Psoas muscle (tissue), 8 donors: ENCODE results near the gene PLEKHN1. TPM values are rescaled to one million over a fixed set of nuclear protein-coding genes. Genes with fewer than 3 reads are reported as not detected.

Experiments
- ATAC-seq, 4 donors: fragments of 200-7000 bp; cut with Tn5 transposase; one replicate each; pipeline ENCODE4 v1.9.1; 2020; ENCODE audit warnings: moderate library complexity in 3 of 4, mild to moderate bottlenecking in 2 of 4
- DNase-seq, 2 donors: peaks; one replicate each; pipeline ENCODE4 v3.0.0-alpha.2; 2020
- H3K27ac ChIP-seq: fragments of 200-600 bp; one replicate; pipeline ENCODE4 v1.8.0; 2022
- H3K27me3 ChIP-seq, 3 donors: fragments of 200-600 bp in 1 of 3; one replicate each; pipeline versions ENCODE4 v1.6.1 to v1.8.0; 2013 to 2022; ENCODE audit warnings: low read length in 2 of 3, mild to moderate bottlenecking in 2 of 3, moderate library complexity in 1 of 3; ENCODE audit not compliant: insufficient read depth in 3 of 3
- H3K36me3 ChIP-seq, 2 donors: fragments of 200-600 bp in 1 of 2; one replicate each; pipeline versions ENCODE4 v1.6.1 to v1.8.0; 2013 to 2022; ENCODE audit warnings: low read depth in 1 of 2, mild to moderate bottlenecking in 1 of 2, moderate library complexity in 1 of 2; ENCODE audit not compliant: insufficient read depth in 1 of 2
- H3K4me1 ChIP-seq: fragments of 200-600 bp; one replicate; pipeline ENCODE4 v1.8.0; 2022
- H3K4me3 ChIP-seq: fragments of 200-600 bp; one replicate; pipeline ENCODE4 v1.8.0; 2022; ENCODE audit warnings: mild to moderate bottlenecking
- H3K9me3 ChIP-seq: fragments of 200-600 bp; one replicate; pipeline ENCODE4 v1.8.0; 2022
- WGBS, 3 donors: extraction: QIAGEN DNeasy Blood & Tissue Kit; methylation state at CpG; one replicate each; pipeline versions ENCODE4 v1.1.6 to v1.1.7; 2013; 5-methylcytosine and 5-hydroxymethylcytosine counted together
- intact Hi-C, 2 donors: fragments of 100-400 bp; cut with DNase I; formaldehyde crosslinking; loops; one replicate each; pipeline versions ENCODE4 v1.11.0 to v1.14.2; 2022
- polyA plus RNA-seq, 3 donors: library from polyadenylated mRNA; stranded (reverse); fragments of 200-250 nt; gene quantifications; one replicate each; pipeline ENCODE4 v1.2.3, GENCODE V29; 2013
- total RNA-seq, 4 donors: library from RNA; stranded (reverse); fragmentation: NEBNext Ultra II Directional in 2 of 4; extraction: Animal tissue kit (Norgen Biotek cat#: 25700) in 2 of 4; gene quantifications; one replicate each; pipeline versions ENCODE4 v1.2.1 to v1.2.4, GENCODE V29; 2021 to 2023
- TF ChIP-seq, protein P1 (sequence below): fragments of 200-600 bp; IDR thresholded peaks from one replicate; pipeline ENCODE4 v1.8.0; 2022; ENCODE audit warnings: antibody characterized with exemption
- donor health status: healthy with polysubstance abuse.
- donor health status: DM: no; HTN: no; CAD: no; lungs with moderate emphysema.
- donor health status: Bipolar disorder and iron deficiency.
- donor health status: healthy.
- donor health status: DM: yes; HTN: yes; CAD: no.
- donor health status: DM: no; HTN: no; CAD: no.
- donor health status: DM: no; HTN: no; CAD: no.
- donor health status: DM: yes; HTN: yes; CAD: no.

The PLEKHN1 gene
- total and polyA plus RNA-seq, 7 donors = 0.03 TPM; not detected in 6

DNA sequence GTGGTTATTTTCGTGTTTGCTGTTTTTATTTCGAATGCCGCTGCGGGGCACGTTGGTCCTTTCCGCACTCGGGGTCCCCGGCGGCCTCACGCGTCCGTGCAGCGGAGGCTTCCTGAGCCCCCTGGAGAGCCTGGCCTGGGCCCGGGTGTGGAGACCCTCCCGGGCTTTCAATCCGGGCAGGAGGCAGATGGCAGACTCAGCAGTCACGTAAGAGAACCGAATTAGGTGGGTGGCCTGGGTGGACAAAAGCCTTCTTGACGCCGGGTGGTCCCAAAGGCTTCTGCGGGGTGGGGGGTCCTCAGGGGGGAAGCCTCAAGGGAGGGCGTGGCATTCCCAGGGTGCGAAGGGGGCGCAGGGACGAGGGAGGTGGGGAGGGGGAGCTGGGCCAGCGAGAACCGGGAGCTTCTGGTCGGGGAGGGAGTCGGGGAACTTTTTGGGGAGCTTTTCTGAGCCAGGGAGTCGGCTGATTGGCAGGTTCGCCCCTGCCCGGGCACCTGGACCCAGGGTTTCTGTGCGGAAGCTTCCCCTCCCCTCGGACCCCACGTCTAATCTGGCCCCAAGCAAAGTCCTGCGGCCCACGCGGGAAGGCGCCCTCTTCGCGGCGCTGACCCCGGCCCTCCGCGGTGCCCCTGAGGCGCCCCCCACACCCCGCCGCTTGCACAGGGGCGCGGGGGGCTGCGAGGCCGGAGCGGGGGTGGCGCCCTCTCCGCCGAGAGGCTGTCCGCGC, 34.9 kb downstream of the PLEKHN1 start:
- ATAC-seq (peak in 1 of 4 donors; percentile 0), DNase-seq (peak; percentile 20 to 53)
- no peaks in the 10 kb centered on the region for H3K9me3 ChIP-seq
- peaks cover 11% of the 10 kb centered on the region for H3K4me1 ChIP-seq
- TF ChIP-seq, protein P1, sequence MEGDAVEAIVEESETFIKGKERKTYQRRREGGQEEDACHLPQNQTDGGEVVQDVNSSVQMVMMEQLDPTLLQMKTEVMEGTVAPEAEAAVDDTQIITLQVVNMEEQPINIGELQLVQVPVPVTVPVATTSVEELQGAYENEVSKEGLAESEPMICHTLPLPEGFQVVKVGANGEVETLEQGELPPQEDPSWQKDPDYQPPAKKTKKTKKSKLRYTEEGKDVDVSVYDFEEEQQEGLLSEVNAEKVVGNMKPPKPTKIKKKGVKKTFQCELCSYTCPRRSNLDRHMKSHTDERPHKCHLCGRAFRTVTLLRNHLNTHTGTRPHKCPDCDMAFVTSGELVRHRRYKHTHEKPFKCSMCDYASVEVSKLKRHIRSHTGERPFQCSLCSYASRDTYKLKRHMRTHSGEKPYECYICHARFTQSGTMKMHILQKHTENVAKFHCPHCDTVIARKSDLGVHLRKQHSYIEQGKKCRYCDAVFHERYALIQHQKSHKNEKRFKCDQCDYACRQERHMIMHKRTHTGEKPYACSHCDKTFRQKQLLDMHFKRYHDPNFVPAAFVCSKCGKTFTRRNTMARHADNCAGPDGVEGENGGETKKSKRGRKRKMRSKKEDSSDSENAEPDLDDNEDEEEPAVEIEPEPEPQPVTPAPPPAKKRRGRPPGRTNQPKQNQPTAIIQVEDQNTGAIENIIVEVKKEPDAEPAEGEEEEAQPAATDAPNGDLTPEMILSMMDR = no peak
- H3K27ac ChIP-seq = peak overlapping the region; percentile 92
- H3K4me3 ChIP-seq = peak overlapping the region; percentile 81
- H3K36me3 ChIP-seq = no peaks in the 10 kb centered on the region
- intact Hi-C loops = no loop called here
- H3K27me3 ChIP-seq = peaks cover 0 to 10% (median 0%) of the 10 kb centered on the region in 3 donors
- 1 to 2% (median 1%) methylated on average over 48 to 58 of the region's 58 CpGs for WGBS, 3 donors

DNA sequence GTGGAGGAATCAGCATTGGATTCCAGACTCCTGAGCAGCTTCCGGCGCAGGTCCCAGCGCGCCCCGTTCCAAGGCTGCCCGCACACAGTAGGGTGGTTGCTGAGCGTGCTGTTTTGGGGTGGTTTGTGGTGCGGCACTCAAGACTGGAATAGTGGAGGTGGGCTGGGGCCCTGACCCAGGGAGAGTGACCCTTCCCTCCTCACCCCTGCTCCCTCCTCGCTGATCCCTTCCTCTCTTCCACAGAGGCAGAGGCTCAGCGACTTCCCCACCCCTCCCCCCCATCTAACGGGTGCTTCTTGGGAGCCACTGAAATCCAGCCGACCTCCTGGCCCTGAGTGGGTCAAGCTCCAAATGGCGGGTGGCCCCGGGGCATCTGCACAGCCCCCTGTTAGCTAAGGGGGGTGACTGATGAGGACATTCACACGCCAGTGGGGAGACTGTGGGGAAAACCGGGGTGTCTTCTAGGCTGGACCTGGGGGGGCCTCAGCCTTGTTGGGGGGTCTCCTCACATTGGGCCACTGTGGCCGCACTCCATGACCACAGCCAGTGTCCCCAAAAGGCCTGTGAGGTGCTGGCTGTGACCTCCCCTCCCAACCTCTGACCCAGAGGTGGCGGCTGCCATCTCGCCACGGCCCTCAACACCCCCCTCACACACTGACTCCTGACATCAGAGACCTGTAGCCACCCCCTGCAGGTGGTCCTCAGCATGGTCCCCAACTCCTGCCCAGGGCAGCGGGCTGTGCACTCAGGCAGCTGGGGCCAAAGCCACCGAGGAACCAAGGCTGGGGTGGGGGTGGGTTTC, 37.5 kb downstream of the PLEKHN1 start:
- TF ChIP-seq, protein P1 = no peak
- H3K9me3 ChIP-seq = no peaks in the 10 kb centered on the region
- no peaks in the 10 kb centered on the region for H3K36me3 ChIP-seq
- peaks cover 0 to 5% (median 0%) of the 10 kb centered on the region in 3 donors for H3K27me3 ChIP-seq
- peaks cover 11% of the 10 kb centered on the region for H3K4me1 ChIP-seq
- DNase-seq (peak in 1 of 2 donors; percentile 46), ATAC-seq (no peak)
- WGBS, 3 donors = 74 to 84% (median 81%) methylated on average over 21 to 22 of the region's 22 CpGs
- intact Hi-C loops = no loop called here
- no peak overlapping the region for H3K27ac ChIP-seq
- no peak overlapping the region for H3K4me3 ChIP-seq

DNA sequence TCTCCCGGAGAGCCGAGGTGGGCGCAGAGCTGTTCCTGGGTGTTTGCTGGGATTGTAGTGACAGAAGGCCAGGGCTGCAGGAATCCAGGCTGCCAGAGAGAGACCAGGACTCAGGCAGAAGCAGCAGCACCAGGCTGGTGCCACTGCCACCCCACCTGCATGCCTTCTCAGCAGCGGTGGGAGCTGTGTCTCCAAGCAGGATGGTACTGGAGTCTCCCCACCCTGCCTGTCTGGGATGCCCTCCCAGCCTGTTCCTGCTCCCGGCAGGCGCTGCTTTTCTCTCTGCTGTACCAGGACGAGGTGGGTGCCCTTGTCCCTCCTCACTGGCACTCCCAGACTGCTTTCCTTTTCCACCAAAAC, 38.1 kb downstream of the PLEKHN1 start:
- H3K9me3 ChIP-seq = no peaks in the 10 kb centered on the region
- H3K36me3 ChIP-seq = no peaks in the 10 kb centered on the region
- peaks cover 0 to 3% (median 0%) of the 10 kb centered on the region in 3 donors for H3K27me3 ChIP-seq
- intact Hi-C loops = no loop called here
- ATAC-seq (no peak), DNase-seq (no peak)
- WGBS, 3 donors = 41 to 52% (median 42%) methylated on average over 7 of the region's 7 CpGs
- peak overlapping the region; percentile 37 for H3K4me3 ChIP-seq
- no peak overlapping the region for H3K27ac ChIP-seq
- TF ChIP-seq, protein P1 = no peak
- peaks cover 11% of the 10 kb centered on the region for H3K4me1 ChIP-seq

DNA sequence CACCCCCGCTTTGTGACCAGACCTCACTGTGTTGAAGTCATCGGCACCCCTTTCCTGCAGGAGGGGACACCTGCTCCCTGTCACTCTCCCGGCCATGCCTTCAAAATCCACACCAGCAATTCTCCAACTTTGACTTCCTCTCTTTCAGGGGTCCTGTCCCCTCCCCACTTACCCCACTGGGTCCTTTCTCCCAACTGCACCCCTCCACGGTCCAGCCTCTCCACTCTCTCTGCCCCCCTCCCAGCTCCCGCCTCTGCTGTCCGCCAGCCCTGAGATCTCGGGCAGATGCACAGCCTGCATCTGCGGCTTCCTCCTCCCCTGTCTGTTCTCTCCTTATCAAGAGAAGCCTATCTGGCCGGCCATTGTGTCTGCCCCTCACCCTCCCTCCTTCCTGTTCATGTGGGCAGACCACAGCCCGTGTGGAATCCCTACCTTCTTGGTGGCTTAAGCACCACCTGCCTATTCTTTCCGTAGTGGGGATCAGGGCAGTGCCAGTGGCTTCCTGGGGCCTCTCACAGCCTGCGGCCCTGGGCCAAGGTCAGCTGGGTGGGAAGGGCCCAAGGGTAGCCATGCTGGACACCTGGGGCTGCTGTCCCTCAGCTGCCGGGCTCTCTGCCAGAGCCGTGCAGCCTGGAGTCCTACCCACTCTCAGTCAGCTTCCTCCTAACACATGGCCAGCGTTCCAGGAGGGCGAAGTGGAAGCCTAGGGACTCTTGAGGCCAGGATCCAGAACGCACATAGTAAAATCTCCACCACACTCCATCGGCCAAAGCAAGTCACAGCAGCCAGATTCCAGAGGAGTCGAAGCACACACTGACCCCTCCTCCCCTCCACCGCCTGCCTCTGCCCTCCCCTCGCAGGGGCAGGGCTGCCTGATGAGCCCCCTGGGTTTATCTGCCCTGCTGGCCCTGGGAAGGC, 38.8 kb downstream of the PLEKHN1 start:
- Histone ChIP-seq H3K4me1 (peaks cover 11% of the 10 kb centered on the region), H3K9me3 (no peaks in the 10 kb centered on the region), H3K27me3 (peaks cover 0 to 3% (median 0%) of the 10 kb centered on the region in 3 donors), H3K27ac (peak overlapping the region; percentile 64), H3K36me3 (no peaks in the 10 kb centered on the region), H3K4me3 (peak overlapping the region; percentile 37)
- ATAC-seq = peak; percentile 58 to 75 (median 66)
- TF ChIP-seq, protein P1 = no peak
- intact Hi-C loops = no loop called here
- peak; percentile 48 to 67 for DNase-seq
- 6 to 8% (median 7%) methylated on average over 21 of the region's 21 CpGs for WGBS, 3 donors
